Smooth muscle cell of the pulmonary artery (primary cell): ENCODE data around the gene CDK5RAP3. TPM values are rescaled to one million over a fixed set of nuclear protein-coding genes. Genes with fewer than 3 reads are reported as not detected.

Experiments
- total RNA-seq: library from RNA; depleted of rRNA; stranded (reverse); fragments of >200 nt; gene quantifications from 2 replicates; pipeline ENCODE4 v1.2.3, GENCODE V29; 2014

The CDK5RAP3 gene, protein sequence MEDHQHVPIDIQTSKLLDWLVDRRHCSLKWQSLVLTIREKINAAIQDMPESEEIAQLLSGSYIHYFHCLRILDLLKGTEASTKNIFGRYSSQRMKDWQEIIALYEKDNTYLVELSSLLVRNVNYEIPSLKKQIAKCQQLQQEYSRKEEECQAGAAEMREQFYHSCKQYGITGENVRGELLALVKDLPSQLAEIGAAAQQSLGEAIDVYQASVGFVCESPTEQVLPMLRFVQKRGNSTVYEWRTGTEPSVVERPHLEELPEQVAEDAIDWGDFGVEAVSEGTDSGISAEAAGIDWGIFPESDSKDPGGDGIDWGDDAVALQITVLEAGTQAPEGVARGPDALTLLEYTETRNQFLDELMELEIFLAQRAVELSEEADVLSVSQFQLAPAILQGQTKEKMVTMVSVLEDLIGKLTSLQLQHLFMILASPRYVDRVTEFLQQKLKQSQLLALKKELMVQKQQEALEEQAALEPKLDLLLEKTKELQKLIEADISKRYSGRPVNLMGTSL
- 69.5 and 106 TPM in 2 replicates for total RNA-seq

DNA sequence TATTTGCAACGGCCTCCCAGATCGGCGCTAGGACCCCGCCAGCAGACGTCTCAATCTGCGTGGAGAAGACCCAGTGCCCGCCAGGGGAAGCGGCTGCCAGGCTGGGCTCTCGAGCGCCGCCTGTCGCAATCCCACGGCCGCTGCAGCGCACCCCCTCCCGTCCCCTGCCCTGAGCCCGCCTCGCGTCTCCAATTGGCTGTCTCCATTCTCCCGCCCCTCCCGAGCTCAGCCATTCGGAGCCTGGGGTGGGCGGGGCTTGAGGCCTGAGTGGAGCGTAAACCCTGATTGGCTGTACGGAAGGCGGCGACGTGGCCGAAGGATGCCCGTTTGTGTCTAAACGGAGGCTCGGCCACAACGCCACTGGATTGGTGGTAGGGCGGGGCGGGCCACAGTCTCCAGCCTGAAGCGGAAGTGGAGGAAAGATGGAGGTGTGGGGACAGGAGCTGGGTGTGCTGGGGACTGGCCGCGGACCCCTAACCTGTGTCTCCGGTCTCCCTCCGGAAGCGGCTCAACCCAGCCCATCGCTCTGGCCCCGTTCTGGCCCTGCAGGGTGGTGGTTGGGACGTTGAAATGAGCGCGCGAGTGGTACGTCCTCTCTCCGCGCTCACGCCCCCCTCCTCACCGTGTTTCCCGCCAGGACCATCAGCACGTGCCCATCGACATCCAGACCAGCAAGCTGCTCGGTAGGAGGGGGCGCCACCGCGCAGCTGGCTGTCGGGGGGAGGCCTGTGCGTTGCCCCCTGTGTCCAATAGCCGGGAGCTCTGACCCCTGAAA lies at the start of gene CDK5RAP3:
CDK5RAP3 (plus strand) TSS at position 389 of the 775 bp plus-strand sequence; CDS start at position 423, 34 bp downstream.

DNA sequence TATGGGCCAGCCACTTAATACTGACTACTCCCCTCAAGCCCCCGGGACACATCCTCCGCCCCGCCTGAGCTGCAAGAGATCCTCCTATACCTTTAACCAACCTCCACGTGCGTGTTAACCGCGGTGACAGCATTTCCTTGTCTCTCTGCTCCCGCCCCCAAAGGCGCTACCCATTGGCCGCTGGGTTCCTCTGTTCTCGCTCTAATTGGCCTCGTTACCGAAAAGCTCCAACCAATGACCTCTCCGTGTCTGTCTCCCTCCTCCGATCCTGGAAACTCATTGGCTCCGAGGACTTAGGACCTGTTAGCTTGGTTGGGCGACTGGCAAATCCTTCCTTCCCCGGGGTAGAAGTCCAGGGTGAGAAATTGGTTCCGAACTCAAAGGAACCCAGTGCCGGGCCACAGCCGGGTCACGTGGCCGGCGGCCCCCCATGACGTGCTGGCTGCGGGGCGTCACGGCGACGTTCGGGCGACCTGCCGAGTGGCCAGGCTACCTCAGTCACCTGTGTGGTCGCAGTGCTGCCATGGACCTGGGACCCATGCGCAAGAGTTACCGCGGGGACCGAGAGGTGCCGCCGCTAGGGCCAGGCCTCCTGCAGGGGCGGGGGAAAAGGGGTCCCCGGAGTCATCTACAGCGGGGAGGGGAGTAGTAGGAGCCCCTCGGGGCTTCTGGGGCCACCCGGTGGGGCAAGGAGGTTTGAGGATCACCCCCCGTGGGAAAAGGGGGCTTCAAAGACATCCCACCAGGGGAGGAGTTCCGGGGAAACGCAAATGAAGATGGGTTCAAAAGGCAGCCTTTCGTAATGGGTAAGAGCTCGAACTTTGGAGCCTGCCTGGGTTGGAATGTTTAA lies 29.4 kb upstream of the CDK5RAP3 start, which contains the start of gene PNPO:
PNPO (plus strand) TSS at position 326 of the 850 bp plus-strand sequence; CDS start at position 431, 105 bp downstream.

DNA sequence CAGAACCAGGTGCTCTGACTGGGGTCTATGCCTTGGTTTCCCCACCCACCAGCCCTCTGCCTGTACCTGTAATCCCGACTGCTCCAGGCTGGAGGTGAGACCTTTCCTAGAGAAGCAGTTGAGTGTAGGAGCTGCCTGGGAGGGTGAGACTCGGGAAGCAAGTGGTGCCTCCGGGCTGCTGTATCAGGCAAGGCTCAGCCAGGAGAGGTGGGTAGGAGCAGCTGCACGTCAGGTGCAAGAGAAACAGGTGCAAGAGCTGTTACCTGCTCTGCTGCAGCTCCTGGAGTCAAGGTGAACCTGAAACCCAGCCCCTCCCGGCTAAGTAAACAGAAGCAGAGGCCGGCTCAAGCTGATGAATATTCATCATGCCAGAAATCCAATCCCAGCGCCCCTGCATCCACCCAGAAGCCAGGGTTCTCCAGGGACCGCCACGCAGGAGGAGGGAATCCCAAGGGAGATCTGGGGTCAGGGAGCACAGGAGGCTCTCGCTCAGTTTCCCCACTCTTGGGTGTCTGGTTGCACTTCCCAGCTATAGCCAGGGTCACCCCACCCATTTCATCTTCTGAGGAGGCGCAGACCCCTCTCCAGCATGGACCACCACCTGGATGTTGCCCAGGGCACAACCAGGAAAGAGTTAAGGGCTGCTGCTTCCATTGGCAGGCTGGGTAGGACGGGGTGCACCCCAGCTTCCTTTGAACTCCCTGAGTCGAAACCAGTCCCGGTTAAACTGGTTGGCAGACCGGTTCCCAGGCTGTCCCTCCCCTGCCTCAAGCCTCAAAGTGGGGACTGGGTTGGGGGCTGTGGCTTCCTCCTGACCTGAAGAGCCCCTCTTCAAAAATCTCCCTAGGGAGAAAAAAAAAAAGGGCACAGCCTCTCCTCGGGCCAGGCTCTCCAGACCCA lies 13.1 kb upstream of the CDK5RAP3 start, which contains the start of gene PRR15L:
PRR15L (minus strand) TSS at position 293 of the 900 bp plus-strand sequence. CDS start 4,649 bp downstream, outside the sequence.

Other genes with a start within 250 kb of the CDK5RAP3 start
- not detected in 2 replicates for gene TBX21, start 237.9 kb upstream of the CDK5RAP3 start, total RNA-seq
- gene OSBPL7, start 149.3 kb upstream of the CDK5RAP3 start, total RNA-seq: 6.0 and 6.7 TPM in 2 replicates
- gene MRPL10, start 139.6 kb upstream of the CDK5RAP3 start, total RNA-seq: 23.0 and 24.5 TPM in 2 replicates
- 0.10 and 0.20 TPM in 2 replicates for gene LRRC46, start 139.4 kb upstream of the CDK5RAP3 start, total RNA-seq
- 27.0 and 29.8 TPM in 2 replicates for gene SCRN2, start 129.8 kb upstream of the CDK5RAP3 start, total RNA-seq
- gene SP6, start 120.0 kb upstream of the CDK5RAP3 start, total RNA-seq: 0.07 and 0.23 TPM in 2 replicates
- 1.6 and 1.8 TPM in 2 replicates for gene SP2, start 74.9 kb upstream of the CDK5RAP3 start, total RNA-seq
- gene PNPO, start 29.5 kb upstream of the CDK5RAP3 start, total RNA-seq: 22.6 and 25.1 TPM in 2 replicates
- gene PRR15L, start 13.2 kb upstream of the CDK5RAP3 start, total RNA-seq: not detected in 2 replicates
- gene COPZ2, start 66.7 kb downstream of the CDK5RAP3 start, total RNA-seq: 50.5 and 62.9 TPM in 2 replicates
- 302 and 435 TPM in 2 replicates for gene NFE2L1, start 77.2 kb downstream of the CDK5RAP3 start, total RNA-seq
- gene CBX1, start 130.4 kb downstream of the CDK5RAP3 start, total RNA-seq: 34.4 and 34.9 TPM in 2 replicates
- gene SNX11, start 136.7 kb downstream of the CDK5RAP3 start, total RNA-seq: 11.9 and 12.7 TPM in 2 replicates